Mucosa of descending colon (tissue), 3 donors: ENCODE measurements around the gene MTX3. TPM values are rescaled to one million over a fixed set of nuclear protein-coding genes. Genes with fewer than 3 reads are reported as not detected.

Experiments used
- ATAC-seq: fragments of 200-7000 bp; cut with Tn5 transposase; one replicate; pipeline ENCODE4 v1.9.1; 2020; ENCODE audit warnings: mild to moderate bottlenecking, moderate library complexity
- DNase-seq, 3 donors: peaks; one replicate each; pipeline ENCODE4 v3.0.0-alpha.2; 2020
- H3K36me3 ChIP-seq: fragments of 200-600 bp; one replicate; pipeline ENCODE4 v1.8.0; 2021; ENCODE audit warnings: low read depth, mild to moderate bottlenecking
- H3K4me1 ChIP-seq: fragments of 200-600 bp; one replicate; pipeline ENCODE4 v1.8.0; 2021; ENCODE audit warnings: low read depth, mild to moderate bottlenecking
- H3K4me3 ChIP-seq: fragments of 200-600 bp; one replicate; pipeline ENCODE4 v1.8.0; 2021; ENCODE audit warnings: mild to moderate bottlenecking
- H3K9me3 ChIP-seq: fragments of 200-600 bp; one replicate; pipeline ENCODE4 v1.8.0; 2021; ENCODE audit warnings: mild to moderate bottlenecking
- CTCF ChIP-seq: fragments of 200-600 bp; IDR thresholded peaks from one replicate; pipeline ENCODE4 v1.8.0; 2022; ENCODE audit warnings: antibody characterized with exemption, mild to moderate bottlenecking
- intact Hi-C, 2 donors: fragments of 100-400 bp; cut with DNase I in 1 of 2; cut with micrococcal nuclease in 1 of 2; formaldehyde crosslinking; loops; one replicate each; pipeline versions ENCODE4 v1.11.0 to v1.11.1; 2022; cut with DNase I, micrococcal nuclease
- total RNA-seq, 3 donors: library from RNA; stranded (reverse); fragmentation: NEBNext Ultra II Directional in 2 of 3; extraction: Animal tissue kit (Norgen Biotek cat#: 25700) in 2 of 3; gene quantifications; one replicate each; pipeline versions ENCODE4 v1.2.1 to v1.2.4, GENCODE V29; 2021 to 2023
- donor health status: DM: no; HTN: no; CAD: no; lungs with moderate emphysema.
- donor health status: DM: no; HTN: no; CAD: no.
- donor health status: DM: no; HTN: yes; CAD: no.

MTX3 gene
- total RNA-seq, 3 donors from 2014 or later = 7.9 to 15.3 (median 8.8) TPM

- Histone ChIP-seq H3K4me1 (no peaks in the 10 kb centered on the region), H3K36me3 (no peaks in the 10 kb centered on the region), H3K4me3 (no peak overlapping the region), H3K9me3 (no peaks in the 10 kb centered on the region)
- no peak for TF ChIP-seq CTCF
- intact Hi-C loops = no loop called here
- ATAC-seq = no peak
- no peak for DNase-seq
Measured at GRCh38 chr5:79929095-79929494, 62.0 kb downstream of the MTX3 start.

Other genes starting within 250 kb of the MTX3 start
- gene THBS4, start 44.1 kb upstream of the MTX3 start, total RNA-seq = 10 to 100 TPM in 1 of 3 donors, 1 to 10 TPM in 1, under 1 TPM in 1; 0.84 to 26.2 (median 4.8) TPM